Epithelial cell of proximal tubule (primary cell): Measurements from ENCODE around the gene WDR82. TPM values are rescaled to one million over a fixed set of nuclear protein-coding genes. Genes with fewer than 3 reads are reported as not detected.

Experiments used
- DNase-seq: peaks from one replicate; pipeline ENCODE4 v3.0.0-alpha.2; 2011; ENCODE audit warnings: low read depth
- H3K4me3 ChIP-seq: 2 replicates; pipeline ENCODE4 v1.5.1; 2011; ENCODE audit warnings: low read depth, mild to moderate bottlenecking, low read length
- CTCF ChIP-seq: conservative IDR thresholded peaks from 2 replicates; pipeline ENCODE4 v1.5.1; 2012; ENCODE audit warnings: low read depth, mild to moderate bottlenecking, low read length
- total RNA-seq: library from RNA; depleted of rRNA; stranded (reverse); fragments of >200 nt; gene quantifications from 2 replicates; pipeline ENCODE4 v1.2.3, GENCODE V29; 2015

Gene WDR82
- total RNA-seq, 1 donor from 2014 or later: 38.4 TPM

DNA sequence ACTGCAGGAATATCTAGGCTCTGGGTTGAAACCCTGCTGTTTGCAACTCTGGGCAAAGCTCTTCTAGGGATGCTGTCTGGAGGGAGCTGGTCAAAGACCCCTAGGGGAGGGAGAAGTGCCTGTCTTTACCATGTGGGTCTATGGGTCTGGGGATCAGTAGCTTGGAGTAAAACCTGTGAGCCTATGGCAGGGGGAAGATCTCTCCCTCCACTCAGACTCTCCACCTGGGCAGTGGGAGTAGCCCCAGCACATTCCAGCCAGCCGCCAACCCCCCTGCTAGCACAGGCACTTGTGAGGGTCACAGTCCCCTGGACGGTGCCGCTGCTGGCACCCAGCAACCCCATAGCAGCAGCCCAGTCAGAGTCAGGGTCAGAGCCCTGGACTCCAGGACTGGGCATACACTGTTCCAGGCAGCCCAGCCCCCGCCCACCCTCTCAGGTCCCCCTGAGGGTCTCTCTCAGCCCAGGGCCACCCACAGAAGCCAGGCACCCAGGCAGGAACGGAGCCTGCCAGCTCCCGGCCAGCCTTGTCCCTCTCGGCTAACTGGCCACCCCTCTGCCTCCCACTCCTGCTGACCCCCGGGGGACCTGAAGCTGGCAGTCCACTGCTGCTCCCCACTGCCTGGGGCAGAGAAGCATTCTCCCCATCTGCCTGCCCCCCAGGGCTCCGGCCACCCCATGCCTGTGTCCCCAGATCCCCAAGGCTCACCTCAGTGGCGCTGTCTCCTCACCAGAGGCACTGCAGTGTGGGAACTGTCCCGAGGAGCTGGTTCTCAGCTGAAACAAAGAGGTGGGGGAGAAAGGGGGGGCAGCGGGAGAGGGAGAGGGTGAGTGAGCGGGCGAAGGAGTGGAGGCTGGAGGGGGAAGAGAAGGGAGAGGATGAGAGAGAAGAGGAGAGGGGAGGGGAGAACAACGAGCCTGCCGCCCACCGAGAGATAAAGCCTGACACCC lies 20.0 kb upstream of the WDR82 start:
- no peak for DNase-seq
- TF ChIP-seq CTCF: no peak
- H3K4me3 ChIP-seq: no peak overlapping the region

GRCh38 chr3:52297242-52298148 lies 19.0 kb upstream of the WDR82 start:
- DNase-seq: no peak
- TF ChIP-seq CTCF: no peak
- no peak overlapping the region for H3K4me3 ChIP-seq

DNA sequence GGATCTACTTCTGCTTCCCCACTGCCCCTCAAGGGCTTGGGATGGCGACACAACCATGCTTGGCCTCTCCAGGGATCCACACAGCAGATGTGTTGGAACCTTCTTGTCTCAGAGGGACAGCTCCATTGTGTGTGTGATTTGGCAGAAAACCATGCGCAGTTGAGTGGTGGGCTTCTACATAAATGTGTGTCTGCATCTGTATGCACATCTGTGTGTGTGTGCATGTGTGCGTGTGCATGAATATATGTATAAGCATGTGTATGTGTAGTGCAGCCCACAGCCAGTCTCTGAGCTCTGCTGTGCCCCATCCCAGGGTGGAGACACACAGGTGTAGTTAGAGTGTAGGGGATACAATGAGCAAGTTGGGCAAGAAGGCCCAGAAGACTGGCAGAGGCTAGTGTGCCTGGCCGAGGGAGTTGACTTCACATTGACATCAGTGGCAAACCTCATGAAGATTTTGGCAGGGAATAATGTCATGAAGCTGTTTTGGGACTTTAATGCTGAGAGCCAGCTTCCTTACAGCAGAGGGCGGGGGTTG lies 17.3 kb upstream of the WDR82 start:
- no peak overlapping the region for H3K4me3 ChIP-seq
- TF ChIP-seq CTCF: no peak

DNA sequence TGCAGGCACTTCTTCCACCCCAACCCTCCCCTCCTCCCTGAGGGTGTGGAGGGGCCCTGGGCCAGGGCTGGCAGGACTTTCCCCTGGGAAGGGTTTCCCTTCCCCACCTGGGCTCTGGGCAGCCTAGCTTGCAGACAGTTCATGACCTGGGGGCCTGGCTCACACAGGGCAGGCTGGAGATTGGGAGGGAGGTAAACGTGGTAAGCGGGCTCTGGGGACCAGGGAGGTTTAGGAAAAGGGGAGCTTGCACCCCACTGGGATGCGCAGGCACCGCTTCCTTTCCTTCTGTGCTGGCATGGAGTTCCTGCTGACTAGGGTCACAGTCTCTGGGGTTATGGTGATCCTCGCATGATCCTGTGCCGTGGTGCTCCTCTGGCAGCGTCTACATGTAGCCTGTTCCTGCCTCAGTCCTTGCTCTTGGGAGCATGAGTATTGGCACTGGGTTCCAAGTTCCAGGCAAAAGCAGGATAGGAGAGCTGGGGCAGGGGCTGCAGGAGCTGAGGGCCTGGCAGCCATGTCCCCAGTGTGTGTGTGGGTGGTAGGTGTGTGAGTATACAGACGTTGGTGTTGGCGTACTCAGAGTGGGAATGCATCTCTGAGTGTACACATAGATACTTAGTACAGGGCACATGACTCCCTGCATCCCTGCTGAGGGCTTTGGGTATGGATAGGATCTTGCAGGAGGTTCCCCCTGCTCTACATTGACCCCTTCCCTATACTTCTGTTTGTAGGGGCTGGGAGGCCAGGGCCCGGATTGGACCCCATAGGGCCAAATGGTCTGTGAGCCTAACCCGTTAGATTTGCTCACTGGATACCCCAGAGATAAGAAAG lies 16.1 kb upstream of the WDR82 start:
- no peak for DNase-seq
- no peak overlapping the region for H3K4me3 ChIP-seq
- no peak for TF ChIP-seq CTCF

More for the DNA sequence above, 17.3 kb upstream of the WDR82 start:
- DNase-seq: no peak

DNA sequence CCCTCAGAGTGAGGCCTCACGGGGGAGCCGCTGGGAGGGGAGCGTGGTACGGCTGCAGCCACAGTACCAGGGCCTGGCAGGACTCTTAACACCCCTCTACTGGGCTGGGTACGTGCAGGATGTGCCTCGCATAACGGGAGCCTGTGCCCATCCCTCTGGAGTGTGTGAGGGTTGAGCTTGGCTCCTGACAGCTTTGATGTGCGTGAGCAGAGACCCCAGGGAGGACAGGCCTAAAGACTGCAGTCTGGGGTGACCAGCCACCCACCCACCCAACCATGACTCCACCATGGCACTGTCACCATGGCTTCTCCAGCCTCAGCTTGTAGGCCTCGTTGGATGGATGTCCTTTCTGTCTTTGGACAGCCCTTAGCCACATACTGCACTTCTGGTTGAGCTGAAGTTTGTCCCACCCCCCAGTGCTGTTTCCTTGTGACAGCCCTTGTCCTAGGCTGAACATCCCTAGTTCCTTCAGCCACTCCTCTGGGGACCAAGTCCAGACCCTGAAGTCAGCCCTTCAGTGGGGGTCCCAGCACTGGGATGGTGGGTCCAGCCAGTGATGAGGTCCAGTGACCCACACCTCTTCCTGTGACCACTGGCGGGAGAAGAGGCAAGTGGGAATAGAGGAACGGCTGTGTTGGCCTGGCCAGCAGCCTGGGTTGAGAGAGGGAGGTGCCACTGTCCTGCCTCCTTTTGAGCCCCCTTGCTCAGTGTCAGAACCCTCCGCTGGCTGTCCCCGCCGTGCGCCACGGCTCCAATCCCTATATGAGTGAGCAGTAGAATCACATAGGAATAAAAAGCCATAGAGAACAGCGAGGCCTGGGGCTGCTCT lies 15.3 kb upstream of the WDR82 start:
- DNase-seq: no peak
- no peak for TF ChIP-seq CTCF

More for the DNA sequence above, 15.3 kb upstream of the WDR82 start:
- no peak overlapping the region for H3K4me3 ChIP-seq
